RPMI8226 (cell line): ENCODE measurements around the gene RYR1.
"Not testable (repeated sequence)": the region's sequence is repeated elsewhere in the genome, so short reads cannot be mapped to it uniquely, and the experiment has no call there.

Experiments used
- DNase-seq: peaks from one replicate; pipeline ENCODE4 v3.0.0-alpha.2; 2015

Gene RYR1

DNA sequence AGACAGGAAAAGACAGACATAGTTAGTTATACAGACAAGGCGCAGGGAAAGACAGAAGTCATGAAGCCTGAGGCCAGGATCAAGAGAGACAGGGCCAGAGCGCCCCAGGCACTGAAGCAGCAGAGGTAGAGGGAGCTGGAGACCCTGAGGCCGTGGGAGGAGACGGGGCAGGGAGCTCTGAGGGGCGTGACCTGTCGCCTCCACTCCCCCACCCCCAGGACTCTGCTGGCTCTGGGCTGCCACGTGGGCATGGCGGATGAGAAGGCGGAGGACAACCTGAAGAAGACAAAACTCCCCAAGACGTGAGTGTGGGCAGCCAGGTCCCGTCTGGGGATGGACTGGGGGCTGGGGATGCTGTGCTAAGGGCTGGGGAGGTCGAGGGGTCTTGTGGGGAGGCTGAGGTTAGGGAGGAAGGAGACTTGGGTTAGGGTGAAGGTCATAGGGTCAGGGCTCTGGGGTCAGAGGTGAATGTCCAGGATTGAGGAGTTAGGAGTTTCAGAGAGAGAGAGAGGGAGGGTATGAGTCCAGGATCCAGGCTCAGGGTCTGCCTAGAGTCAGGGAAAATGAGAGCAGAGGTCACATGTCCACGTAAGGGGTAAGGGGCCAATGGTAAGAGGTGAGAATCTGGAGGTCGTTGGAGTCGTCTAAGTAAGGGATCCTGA lies 31.1 kb downstream of the RYR1 start:
- DNase-seq, result no peak

DNA sequence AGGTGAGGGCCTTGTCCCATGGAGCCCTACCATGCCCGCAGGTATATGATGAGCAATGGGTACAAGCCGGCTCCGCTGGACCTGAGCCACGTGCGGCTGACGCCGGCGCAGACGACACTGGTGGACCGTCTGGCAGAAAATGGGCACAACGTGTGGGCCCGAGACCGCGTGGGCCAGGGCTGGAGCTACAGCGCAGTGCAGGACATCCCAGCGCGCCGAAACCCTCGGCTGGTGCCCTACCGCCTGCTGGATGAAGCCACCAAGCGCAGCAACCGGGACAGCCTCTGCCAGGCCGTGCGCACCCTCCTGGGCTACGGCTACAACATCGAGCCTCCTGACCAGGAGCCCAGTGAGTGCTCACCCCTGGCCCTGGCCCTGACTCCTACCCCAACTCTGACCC lies 32.6 kb downstream of the RYR1 start:
- DNase-seq, result no peak

DNA sequence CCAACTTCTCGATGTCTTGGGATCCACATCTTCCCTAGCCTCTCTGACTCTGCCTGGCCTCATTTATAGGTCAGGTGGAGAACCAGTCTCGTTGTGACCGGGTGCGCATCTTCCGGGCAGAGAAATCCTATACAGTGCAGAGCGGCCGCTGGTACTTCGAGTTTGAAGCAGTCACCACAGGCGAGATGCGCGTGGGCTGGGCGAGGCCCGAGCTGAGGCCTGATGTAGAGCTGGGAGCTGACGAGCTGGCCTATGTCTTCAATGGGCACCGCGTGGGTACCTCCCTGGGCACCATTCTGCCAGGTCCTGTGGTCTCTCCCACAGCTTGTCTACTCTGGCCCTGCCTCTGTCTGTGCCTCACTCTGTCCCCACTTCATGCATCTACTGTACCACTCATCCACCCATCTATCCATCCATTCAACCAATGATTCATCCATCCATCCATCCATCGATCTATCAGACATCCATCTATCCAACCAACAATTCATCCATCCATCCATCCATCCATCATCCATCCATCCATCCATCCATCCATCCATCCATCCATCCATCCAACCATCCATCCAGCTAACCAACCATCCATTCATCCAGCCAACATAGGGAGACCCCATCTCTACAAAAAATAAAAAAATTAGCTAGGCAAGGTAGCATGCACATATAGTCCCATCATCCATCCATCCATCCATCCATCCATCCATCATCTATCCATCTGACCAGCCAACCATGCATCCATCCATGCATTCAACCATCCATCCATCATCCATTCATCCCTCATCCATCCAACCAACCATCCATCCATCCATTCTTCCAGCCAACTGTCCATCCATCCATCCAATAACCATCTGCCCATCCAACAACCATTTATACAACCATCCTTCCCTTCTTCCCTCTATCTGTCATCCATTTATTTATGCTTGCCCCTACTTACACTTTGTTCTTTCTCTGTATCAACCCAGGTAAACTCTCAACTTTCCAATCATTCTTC lies 34.3 kb downstream of the RYR1 start:
- no peak for DNase-seq

DNA sequence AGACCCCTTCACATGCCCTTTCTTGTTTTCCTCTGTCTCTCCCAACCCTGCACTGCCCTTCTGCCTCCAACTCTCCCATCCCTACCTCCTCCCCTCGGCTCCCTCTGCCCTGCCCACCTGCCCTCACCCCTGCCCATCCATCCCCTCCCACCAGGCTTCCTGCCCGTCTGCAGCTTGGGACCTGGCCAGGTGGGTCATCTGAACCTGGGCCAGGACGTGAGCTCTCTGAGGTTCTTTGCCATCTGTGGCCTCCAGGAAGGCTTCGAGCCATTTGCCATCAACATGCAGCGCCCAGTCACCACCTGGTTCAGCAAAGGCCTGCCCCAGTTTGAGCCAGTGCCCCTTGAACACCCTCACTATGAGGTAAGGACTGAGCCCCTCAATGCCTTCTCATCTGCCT lies 35.7 kb downstream of the RYR1 start:
- no peak for DNase-seq

DNA sequence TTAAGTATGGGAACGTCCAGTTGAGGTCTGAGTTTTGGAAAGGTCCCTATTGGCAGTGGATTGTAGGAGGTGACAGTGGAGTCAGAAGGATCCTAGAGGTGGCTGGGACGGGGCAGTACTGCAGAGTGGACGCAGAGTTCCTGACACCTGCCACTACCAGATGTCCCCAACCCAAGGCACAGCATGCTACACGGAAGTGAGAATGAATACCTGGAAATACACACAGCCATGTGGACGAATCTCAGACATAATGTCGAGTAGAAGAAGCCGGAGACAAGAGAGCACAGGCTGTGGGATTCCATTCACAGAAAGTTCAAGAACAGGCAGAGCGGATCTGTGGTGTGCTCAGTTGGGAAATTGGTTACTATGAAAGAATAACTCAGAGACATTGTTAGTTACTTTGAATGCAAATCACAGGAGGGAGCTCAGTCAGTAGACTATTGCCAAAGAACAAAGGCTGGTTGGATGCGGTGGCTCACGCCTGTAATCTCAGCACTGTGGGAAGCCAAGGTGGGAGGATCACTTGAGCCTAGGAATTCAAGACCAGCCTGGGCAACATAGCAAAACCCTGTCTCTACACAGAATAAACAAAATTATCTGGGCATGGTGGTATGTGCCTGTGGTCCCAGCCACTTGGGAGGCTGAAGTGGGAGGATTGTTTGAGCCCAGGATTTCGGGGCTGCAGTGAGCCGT lies 37.4 kb downstream of the RYR1 start:
- no peak for DNase-seq

DNA sequence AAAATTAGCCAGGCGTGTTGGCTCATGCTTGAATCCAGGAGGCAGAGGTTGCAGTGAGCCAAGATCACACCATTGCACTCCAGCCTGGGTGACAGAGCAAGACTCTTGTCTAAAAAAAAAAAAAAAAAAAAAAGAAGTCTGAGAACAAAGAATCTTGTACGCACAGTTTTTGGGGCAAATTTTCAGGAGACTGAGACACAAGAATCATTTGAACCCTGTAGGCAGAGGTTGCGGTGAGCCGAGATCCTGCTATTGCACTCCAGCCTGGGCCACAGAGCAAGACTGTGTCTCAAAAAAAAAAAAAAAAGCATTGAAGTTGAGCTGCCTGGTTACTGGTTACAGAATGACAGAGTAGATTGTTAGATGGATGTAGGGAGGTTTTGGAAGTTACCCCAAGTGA lies 39.2 kb downstream of the RYR1 start:
- not testable (repeated sequence) for DNase-seq

DNA sequence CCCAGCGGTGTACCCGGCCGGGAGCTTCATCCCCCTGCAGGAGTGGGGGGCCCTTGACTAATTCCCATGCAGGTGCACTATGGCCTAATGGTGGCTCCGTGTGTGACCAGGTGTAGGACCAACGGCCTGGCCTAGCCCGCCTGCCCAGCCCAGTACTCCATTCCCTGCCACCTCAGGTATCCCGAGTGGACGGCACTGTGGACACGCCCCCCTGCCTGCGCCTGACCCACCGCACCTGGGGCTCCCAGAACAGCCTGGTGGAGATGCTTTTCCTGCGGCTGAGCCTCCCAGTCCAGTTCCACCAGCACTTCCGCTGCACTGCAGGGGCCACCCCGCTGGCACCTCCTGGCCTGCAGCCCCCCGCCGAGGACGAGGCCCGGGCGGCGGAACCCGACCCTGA lies 39.7 kb downstream of the RYR1 start:
- no peak for DNase-seq

DNA sequence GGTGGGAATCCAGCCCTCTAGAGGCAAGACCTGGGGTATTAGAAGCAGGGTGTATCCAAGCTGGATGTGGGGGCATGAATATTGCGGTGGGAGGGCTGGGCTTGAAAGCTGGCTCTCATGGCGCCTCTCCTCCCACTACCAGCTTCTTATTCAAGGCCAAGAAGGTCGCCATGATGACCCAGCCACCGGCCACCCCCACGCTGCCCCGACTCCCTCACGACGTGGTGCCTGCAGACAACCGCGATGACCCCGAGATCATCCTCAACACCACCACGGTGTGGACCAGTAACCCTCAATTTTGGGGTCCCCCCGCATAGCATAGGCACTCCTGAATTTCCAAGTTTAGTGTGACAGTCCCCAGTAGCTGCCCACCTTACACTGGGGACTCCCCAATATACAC lies 41.7 kb downstream of the RYR1 start:
- DNase-seq, result no peak

DNA sequence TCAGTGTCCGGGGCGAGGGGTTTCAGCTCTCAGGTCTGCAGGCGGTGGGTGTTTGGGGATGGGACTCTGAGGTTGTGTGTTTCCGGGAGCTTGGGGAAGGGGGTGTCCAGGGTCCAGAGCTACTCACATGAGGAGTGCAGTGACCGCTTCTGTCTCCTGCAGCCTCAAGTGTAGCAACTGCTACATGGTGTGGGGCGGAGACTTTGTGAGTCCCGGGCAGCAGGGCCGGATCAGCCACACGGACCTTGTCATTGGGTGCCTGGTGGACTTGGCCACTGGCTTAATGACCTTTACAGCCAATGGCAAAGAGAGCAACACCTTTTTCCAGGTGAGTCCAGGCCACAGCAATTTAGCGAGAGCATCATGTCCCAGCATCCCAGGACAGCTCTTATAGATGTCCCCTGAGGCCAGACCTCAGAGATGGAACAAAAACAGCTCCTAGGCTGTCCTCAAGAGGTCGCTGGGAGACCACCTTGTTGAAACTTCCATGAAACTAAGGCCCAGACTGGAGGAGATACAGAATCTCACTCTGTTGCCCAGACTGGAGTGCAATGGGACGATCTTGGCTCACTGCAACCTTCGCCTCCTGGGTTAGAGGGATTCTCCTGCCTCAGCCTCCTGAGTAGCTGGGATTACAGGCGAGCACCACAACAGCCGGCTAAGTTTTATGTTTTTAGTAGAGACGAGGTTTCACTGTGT lies 44.9 kb downstream of the RYR1 start:
- DNase-seq, result peak; percentile 23

DNA sequence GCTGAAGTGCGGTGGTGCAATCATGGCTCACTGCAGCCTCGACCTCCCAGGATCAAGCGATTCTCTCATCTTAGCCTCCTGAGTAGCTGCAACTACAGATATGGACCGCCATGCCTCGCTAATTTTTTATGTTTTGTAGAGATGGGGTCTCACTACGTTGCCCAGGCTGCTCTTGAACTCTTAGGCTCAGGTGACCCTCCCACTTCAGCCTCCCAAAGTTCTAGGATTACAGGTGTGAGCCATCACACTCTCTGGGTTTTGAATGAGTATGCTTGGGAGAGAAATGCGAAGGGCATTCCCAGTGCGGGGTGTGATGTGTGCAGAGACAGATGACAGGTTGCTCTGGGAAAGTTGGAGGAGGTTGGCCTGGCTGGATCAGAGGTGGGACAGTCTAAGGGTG lies 49.0 kb downstream of the RYR1 start:
- no peak for DNase-seq

DNA sequence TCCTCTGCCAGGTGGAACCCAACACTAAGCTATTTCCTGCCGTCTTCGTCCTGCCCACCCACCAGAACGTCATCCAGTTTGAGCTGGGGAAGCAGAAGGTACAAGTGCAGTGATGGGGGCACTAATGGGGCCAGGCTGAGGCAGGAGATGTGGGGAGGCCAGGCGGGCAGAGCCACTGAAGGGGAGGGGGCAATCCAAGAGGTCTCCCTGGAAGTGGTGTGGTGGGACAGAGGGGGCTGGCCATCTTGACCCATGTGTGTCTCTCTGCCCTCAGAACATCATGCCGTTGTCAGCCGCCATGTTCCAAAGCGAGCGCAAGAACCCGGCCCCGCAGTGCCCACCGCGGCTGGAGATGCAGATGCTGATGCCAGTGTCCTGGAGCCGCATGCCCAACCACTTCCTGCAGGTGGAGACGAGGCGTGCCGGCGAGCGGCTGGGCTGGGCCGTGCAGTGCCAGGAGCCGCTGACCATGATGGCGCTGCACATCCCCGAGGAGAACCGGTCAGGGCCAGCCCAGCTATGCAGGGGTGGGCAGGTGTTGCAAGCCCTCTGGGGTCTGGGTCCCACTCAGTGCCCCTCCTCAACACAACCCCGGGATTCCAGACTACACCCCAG lies 49.6 kb downstream of the RYR1 start:
- DNase-seq, result no peak

DNA sequence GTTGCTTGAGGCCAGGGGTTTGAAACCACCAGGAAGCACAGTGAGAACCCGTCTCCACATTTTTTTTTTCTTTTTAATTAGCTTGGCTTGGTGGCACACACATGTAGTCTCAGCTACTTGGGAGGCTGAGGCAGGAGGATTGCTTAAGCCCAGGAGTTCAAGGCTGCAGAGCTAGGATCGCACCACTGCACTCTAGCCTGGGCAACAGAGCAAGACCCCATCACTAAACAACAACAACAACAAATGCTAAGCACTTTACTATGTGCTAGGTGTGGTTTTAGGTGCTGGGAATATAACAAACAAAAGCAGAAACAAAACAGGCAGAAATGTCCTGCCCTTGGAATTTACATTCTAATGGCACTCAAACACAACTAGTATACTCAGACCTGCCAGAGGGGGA lies 51.3 kb downstream of the RYR1 start:
- no peak for DNase-seq

DNA sequence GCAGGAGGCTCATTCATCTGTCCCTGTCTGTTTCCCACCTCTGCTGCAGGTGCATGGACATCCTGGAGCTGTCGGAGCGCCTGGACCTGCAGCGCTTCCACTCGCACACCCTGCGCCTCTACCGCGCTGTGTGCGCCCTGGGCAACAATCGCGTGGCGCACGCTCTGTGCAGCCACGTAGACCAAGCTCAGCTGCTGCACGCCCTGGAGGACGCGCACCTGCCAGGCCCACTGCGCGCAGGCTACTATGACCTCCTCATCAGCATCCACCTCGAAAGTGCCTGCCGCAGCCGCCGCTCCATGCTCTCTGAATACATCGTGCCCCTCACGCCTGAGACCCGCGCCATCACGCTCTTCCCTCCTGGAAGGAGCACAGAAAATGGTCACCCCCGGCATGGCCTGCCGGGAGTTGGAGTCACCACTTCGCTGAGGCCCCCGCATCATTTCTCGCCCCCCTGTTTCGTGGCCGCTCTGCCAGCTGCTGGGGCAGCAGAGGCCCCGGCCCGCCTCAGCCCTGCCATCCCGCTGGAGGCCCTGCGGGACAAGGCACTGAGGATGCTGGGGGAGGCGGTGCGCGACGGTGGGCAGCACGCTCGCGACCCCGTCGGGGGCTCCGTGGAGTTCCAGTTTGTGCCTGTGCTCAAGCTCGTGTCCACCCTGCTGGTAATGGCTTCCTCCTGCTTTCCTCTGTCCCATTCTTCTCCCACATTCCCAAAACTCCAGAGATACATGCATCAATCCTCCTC lies 52.2 kb downstream of the RYR1 start:
- DNase-seq, result no peak

DNA sequence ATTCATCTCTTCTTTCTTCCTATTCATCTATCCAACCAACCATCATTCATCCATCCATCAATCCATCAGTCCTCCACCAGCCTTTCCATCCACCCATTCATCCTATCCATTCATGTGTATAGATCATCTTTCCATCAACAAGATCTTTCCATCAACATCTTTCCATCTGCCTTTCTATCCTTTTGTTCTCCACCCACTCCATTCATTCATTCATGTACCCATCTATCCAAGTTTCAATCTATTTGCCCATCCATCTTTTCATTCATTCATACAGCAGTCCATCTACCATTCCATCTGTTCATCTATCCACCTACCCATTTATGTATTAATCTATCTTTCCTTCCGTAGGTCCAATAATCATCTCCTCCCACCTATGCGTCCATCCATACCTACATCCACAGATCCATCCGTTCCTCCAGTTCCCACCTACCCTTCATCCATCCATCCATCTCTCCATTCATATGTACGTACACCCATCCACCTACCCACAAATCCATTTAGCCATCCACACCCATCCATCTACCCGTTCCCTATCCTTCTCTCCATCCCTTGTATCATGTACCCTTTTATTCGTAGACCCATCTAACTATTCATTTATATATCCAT lies 53.3 kb downstream of the RYR1 start:
- DNase-seq, result no peak

DNA sequence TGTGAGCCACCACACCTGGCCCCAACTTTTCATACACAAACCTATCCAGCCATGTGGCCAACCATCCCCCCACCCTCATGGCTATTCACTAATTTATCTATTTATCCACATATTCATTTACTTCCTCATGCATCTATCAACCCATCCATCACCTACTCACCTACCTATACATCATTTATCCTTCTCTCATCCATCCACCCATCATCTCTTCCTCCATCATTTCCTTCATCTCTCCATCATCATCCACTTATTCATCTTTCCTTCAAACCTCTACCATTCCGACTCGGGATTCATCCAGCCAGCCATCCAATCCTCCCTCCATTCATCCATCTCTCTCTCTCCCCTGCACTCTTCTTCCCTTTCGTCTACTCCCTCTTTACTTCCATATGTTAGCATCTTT lies 54.6 kb downstream of the RYR1 start:
- DNase-seq, result no peak

DNA sequence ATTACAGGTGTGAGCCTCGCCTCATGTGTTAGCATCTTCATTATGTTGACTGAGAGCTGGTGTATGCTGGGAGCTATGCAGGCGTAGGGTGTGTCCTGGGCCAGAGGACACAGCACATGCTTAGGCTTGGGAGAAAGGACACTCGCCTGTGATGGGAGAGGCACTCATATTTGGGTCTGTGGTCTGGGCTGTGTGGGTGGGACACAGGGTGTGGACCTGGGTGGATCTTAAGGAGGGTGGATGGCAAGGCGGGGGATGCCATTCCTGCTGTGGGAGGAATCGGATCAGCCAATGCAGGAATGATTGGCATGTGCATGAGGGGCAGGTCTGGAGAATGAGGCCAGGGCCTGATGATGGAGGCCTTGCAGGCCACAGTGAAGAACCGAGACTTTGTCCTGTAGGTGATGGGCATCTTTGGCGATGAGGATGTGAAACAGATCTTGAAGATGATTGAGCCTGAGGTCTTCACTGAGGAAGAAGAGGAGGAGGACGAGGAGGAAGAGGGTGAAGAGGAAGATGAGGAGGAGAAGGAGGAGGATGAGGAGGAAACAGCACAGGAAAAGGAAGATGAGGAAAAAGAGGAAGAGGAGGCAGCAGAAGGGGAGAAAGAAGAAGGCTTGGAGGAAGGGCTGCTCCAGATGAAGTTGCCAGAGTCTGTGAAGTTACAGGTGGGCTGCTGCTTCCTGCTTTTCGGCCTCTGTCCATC lies 55.4 kb downstream of the RYR1 start:
- no peak for DNase-seq

DNA sequence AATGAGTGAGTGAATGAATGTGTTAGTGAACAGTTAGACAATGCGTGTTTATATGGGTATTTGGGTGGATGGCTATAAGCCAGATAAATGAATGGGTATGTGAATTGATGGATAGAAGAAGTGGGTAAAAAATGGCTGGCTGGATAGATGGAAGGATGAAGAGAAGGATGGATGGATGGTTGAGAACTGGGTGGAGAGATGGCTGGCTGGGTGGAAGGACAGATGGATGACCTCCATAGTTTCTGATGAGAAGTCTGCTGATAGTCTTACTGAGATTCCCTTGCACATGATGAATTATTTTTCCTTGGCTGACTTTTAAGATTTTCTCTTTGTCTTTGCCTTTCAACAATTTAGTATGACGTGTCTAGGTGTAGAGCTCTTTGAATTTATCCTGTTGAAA lies 57.4 kb downstream of the RYR1 start:
- DNase-seq, result no peak

DNA sequence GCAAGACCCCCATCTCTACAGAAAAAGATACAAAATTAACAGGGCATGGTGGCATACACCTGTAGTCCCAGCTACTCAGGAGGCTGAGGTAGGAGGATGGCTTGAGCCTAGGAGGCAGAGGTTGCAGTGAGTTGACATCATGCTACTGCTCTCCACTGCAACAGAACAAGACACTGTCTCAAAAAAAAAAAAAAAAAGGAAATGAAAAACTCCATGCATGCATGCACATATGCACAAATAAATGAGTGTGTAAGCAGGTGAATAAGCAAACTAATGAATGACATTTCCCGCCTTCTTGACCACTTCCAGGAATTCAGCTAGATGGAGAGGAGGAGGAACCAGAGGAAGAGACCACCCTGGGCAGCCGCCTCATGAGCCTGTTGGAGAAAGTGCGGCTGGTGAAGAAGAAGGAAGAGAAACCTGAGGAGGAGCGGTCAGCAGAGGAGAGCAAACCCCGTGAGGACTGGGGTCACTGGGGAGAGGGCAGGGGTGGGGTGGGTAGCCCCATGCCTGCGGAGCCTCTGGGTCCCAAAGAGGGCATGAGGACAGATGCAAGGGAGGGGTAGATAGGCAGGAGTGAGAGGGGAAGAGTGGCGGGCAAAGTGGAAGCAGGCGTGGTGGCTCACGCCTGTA lies 58.8 kb downstream of the RYR1 start:
- no peak for DNase-seq

DNA sequence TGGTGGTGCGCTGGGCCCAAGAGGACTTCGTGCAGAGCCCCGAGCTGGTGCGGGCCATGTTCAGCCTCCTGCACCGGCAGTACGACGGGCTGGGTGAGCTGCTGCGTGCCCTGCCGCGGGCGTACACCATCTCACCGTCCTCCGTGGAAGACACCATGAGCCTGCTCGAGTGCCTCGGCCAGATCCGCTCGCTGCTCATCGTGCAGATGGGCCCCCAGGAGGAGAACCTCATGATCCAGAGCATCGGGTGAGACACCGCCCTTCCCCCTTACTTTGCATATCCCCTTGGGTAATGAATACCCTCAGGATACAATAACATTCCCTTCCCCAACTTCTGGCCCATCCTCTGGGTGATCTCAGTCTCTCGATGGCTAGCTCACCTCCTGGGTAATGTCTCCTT lies 60.9 kb downstream of the RYR1 start:
- no peak for DNase-seq

DNA sequence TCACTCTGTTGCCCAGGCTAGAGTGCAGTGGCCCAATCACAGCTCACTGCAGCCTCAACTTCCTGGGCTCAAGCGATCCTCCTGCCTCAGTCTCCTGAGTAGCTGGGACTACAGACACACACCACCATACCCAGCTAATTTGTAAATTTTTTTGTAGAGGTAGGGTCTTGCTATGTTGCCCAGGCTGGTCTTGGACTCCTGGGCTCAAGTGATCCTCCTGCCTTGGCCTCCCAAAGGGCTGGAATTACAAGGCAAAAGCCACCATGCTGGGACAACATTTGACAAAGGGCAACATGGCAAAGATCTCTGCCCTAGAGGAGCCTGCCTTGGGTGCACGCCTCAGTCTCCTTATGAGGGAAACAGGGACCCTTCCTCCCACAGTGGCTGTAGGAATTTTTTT lies 61.9 kb downstream of the RYR1 start:
- DNase-seq, result not testable (repeated sequence)
